Cardiac muscle cell (in vitro differentiated cells and primary cell): Measurements from ENCODE around the gene SEPTIN5. TPM values are rescaled to one million over a fixed set of nuclear protein-coding genes. Genes with fewer than 3 reads are reported as not detected.
A peak's percentile ranks its signal among the peaks of the same experiment; 100 is the strongest.

Source experiments
- DNase-seq, 2 donors: peaks; one replicate each; pipeline versions ENCODE4 v3.0.0 to v3.0.0-alpha.2; 2010 to 2017; ENCODE audit warnings: low read depth in 1 of 2, low spot score in 1 of 2
- H3K27ac ChIP-seq: fragments of 200-600 bp; sonication (generic); 2 replicates; pipeline ENCODE4 v1.5.1; 2016
- H3K27me3 ChIP-seq: fragments of 200-600 bp; sonication (generic); 2 replicates; pipeline ENCODE4 v1.6.0; 2016; ENCODE audit warnings: control low read depth
- H3K36me3 ChIP-seq: fragments of 200-600 bp; sonication (generic); 2 replicates; pipeline ENCODE4 v1.5.1; 2016; ENCODE audit warnings: control low read depth
- H3K4me1 ChIP-seq: fragments of 200-600 bp; sonication (generic); 2 replicates; pipeline ENCODE4 v1.8.1; 2017; ENCODE audit warnings: low read depth, mild to moderate bottlenecking, mixed run types
- H3K4me3 ChIP-seq: fragments of 200-600 bp; sonication (generic); 2 replicates; pipeline ENCODE4 v1.5.1; 2016; ENCODE audit warnings: mild to moderate bottlenecking
- H3K9me3 ChIP-seq: fragments of 200-600 bp; sonication (generic); 2 replicates; pipeline ENCODE4 v1.5.1; 2017; ENCODE audit warnings: low read depth, mild to moderate bottlenecking, control low read depth
- polyA plus RNA-seq: library from polyadenylated mRNA; unstranded; fragments of >200 nt; fragmentation: Nextera tagmentation; extraction: Ambion mirVana; gene quantifications from 2 replicates; pipeline ENCODE4 v1.2.1, GENCODE V29; 2016
- total RNA-seq: library from RNA; depleted of rRNA; stranded (reverse); fragments of >200 nt; gene quantifications from 2 replicates; pipeline ENCODE4 v1.2.3, GENCODE V29; 2016
- TF ChIP-seq, protein P1 (sequence below): IDR thresholded peaks from 2 replicates; pipeline ENCODE4 v1.5.1; 2012; ENCODE audit warnings: low read depth, mild to moderate bottlenecking, low read length

SEPTIN5 gene
- total and polyA plus RNA-seq, 2 experiments from 2014 or later = 129 to 303 TPM

DNA sequence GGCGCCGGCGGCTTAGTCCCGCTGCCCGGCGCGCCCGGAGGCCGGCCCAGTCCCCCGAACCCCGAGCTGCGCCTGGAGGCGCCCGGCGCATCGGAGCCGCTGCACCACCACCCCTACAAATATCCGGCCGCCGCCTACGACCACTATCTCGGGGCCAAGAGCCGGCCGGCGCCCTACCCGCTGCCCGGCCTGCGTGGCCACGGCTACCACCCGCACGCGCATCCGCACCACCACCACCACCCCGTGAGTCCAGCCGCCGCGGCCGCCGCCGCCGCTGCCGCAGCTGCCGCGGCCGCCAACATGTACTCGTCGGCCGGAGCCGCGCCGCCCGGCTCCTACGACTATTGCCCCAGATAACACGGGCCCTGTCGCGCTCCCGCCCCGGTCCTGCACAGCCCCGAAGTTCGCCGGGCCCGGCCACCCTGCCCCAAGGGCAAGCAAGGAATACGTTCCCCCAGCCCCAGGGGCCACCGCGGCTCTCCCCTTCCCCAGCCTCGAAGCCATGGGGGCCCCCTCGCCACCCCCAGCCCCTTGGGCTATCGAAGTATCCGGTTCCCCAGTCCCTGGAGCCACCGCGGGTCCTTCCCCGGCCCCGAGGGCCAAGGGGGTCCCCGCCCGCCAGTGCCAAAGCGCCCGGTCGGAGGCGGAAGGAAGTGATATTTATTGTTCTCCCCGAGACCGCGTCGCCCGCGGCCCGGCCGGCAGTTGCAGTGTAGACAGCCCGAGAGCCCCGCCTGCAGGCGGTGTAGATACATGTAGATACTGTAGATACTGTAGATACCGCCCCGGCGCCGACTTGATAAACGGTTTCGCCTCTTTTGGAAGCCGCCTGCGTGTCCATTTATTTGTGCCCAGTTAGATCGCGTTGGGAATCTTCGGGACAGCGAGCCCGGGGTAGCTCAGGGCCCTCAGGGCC, 52.5 kb downstream of the SEPTIN5 start:
- Histone ChIP-seq H3K4me3 (peak overlapping the region; percentile 20), H3K36me3 (no peaks in the 10 kb centered on the region), H3K4me1 (no peaks in the 10 kb centered on the region), H3K27ac (no peak overlapping the region), H3K9me3 (no peaks in the 10 kb centered on the region), H3K27me3 (peaks cover 100% of the 10 kb centered on the region)
- TF ChIP-seq, protein P1, sequence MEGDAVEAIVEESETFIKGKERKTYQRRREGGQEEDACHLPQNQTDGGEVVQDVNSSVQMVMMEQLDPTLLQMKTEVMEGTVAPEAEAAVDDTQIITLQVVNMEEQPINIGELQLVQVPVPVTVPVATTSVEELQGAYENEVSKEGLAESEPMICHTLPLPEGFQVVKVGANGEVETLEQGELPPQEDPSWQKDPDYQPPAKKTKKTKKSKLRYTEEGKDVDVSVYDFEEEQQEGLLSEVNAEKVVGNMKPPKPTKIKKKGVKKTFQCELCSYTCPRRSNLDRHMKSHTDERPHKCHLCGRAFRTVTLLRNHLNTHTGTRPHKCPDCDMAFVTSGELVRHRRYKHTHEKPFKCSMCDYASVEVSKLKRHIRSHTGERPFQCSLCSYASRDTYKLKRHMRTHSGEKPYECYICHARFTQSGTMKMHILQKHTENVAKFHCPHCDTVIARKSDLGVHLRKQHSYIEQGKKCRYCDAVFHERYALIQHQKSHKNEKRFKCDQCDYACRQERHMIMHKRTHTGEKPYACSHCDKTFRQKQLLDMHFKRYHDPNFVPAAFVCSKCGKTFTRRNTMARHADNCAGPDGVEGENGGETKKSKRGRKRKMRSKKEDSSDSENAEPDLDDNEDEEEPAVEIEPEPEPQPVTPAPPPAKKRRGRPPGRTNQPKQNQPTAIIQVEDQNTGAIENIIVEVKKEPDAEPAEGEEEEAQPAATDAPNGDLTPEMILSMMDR = peak; percentile 21
- DNase-seq = peak; percentile 22 to 50

DNA sequence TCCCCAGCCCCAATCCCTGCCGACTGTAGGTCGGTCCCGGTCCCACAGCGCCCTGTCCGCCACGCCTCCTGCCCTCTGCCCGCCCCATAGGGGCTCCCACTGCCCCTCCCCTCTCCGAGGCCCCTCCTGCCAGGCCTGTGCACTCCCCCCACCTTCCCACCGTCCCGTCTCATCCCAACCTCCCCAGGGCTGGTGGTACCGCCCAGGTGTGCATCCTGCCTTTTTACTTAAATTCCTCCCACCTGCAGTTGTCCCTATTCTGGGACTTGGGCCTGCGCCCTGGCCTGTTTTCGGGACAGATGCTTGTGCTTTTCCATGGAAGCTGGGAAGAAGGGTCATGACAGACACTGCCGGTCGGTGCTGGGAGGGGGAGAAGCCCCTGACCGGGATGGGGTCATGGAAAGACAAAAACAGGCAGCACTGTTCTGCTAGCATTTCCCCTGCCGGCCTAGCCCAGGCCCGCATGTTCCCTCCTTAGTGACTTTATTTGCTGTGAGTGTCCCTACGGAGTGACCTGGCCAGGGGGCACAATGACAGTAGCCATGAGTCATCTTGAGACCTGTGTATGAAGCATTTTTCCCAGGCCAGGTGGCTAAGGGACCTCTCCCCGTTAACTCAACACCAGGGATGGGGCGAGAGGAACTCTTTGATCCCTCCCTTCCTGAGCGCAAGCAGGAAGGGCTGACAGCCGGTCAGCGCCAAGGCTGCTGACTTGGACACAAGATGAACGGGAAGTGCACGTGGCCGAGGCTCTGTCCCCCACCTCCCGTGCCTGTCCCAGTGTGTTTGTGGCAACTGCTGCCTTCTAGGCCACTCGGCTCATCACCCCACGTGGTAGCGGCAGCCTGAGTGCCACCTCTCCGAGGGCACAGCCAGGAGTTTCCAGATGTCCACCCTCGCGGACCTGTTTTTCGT, 53.4 kb downstream of the SEPTIN5 start:
- Histone ChIP-seq H3K4me3 (no peak overlapping the region), H3K27me3 (peaks cover 100% of the 10 kb centered on the region), H3K4me1 (no peaks in the 10 kb centered on the region), H3K27ac (no peak overlapping the region), H3K9me3 (no peaks in the 10 kb centered on the region), H3K36me3 (no peaks in the 10 kb centered on the region)
- no peak for DNase-seq
- TF ChIP-seq, protein P1 = no peak

DNA sequence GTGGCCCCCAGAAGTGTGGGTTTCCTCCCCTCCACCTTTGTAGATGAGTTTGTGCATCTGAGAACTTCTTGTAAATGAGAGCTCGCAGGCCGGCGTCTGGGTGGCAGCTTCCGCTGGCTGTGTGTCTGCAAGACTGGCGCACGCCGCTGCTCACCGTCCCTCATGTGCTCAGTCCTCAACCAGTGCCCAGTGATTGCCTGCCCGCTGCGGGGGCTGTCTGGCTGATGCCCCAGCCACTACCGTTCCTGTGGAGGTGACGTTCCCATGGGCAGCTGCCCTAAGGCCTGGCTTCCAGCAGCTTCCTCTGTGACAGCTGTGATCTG, 55.1 kb downstream of the SEPTIN5 start:
- no peak for DNase-seq
- H3K9me3 ChIP-seq = no peaks in the 10 kb centered on the region
- TF ChIP-seq, protein P1 = no peak

DNA sequence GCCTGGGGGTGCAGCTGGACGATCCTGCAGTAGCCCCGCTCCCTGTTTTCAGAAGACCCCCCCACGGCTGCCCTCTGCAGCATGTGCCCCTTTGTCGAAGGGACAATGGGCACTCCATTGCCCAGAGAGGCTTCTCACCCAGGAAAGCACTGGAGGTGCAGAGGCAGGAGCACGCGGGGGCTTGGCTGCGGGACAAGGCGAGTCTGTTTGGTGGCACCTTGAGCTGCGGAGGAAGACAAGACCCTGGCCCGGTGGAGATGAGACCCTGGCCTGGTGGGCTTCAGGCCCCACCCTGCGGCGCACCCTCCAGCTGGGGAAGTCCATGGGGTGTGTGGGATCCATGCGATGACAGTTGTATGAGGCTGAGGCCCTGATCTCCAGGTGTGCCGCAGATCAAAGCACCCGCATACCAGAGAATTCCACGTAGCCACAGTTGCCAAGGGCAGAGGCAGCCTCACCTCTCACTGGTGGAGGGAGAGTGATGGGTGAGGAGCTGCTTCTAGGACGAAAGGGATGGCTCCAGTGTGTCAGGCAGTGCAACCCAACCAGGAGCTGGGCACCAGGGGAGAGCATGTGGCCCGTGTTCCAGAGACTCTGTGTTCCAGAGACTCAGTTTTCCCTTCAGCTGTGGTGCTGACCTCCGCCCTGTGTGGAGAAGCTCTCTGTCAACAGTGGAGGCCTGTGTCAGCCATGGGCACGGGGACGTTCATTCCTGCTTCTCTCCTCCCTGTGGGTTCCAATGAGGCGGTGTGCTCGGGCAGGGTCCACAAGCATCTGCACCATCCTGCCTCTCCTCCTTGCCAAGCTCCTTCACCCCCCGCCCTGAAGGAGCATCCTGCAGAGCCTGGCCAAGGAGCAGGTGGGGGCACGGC, 56.3 kb downstream of the SEPTIN5 start:
- TF ChIP-seq, protein P1 = no peak
- Histone ChIP-seq H3K4me1 (peaks cover 2% of the 10 kb centered on the region), H3K27me3 (peaks cover 96% of the 10 kb centered on the region), H3K27ac (no peak overlapping the region), H3K9me3 (no peaks in the 10 kb centered on the region), H3K4me3 (no peak overlapping the region), H3K36me3 (no peaks in the 10 kb centered on the region)
- DNase-seq = no peak

More for the DNA sequence above, 55.1 kb downstream of the SEPTIN5 start:
- Histone ChIP-seq H3K36me3 (no peaks in the 10 kb centered on the region), H3K4me1 (peaks cover 2% of the 10 kb centered on the region), H3K4me3 (no peak overlapping the region), H3K27ac (no peak overlapping the region), H3K27me3 (peaks cover 100% of the 10 kb centered on the region)

DNA sequence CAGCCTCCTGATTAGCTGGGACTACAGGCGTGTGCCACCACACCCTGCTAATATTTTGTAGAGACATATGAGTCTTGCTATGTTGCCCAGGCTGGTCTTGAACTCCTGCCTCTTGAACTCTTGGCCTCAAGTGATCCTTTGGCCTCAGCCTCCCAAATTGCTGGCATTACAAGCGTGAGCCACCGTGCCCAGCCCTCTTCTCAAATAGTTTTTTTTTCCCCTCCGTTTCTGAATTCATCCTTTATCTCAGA, 58.0 kb downstream of the SEPTIN5 start:
- Histone ChIP-seq H3K4me3 (no peak overlapping the region), H3K9me3 (no peaks in the 10 kb centered on the region), H3K4me1 (peaks cover 2% of the 10 kb centered on the region), H3K27me3 (peaks cover 81% of the 10 kb centered on the region), H3K36me3 (no peaks in the 10 kb centered on the region), H3K27ac (no peak overlapping the region)
- no peak for DNase-seq
- TF ChIP-seq, protein P1 = no peak
